Measurements from ENCODE around the gene CASP12. TPM values are rescaled to one million over a fixed set of nuclear protein-coding genes. Genes with fewer than 3 reads are reported as not detected.

The CASP12 gene
- total RNA-seq, 4 donors from 2014 or later = 0.64 to 1.1 (median 0.84) TPM; not detected in 1

DNA sequence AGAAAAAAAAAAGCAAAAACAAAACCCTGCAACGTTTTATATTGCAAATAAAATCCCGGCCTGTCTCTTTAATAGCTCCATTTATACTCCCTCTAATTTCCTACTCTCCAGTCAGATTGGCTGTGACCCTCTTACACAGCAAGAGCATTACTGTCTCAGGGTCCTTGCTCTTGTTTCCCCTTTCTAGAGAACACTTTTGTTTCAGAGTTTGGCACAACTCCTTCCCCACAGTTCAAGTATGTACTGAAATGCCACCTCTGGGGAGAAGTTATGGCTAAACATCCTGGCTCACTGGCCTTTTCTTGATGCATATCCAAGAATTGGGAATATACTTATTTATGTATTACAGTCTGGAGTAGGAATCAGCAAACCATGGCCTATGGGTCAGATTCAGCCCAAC is 2.6 kb downstream of the CASP12 start:
- DNase-seq (ENCODE audit: low spot score in 2 of 2) = no peak
- no peak overlapping the region for H3K4me3 ChIP-seq (ENCODE audit: low read depth, poor library complexity, severe bottlenecking)
- intact Hi-C loops (cut with DNase I; ENCODE audit: low total_unique reads) = no loop called here
- TF ChIP-seq, protein P1, sequence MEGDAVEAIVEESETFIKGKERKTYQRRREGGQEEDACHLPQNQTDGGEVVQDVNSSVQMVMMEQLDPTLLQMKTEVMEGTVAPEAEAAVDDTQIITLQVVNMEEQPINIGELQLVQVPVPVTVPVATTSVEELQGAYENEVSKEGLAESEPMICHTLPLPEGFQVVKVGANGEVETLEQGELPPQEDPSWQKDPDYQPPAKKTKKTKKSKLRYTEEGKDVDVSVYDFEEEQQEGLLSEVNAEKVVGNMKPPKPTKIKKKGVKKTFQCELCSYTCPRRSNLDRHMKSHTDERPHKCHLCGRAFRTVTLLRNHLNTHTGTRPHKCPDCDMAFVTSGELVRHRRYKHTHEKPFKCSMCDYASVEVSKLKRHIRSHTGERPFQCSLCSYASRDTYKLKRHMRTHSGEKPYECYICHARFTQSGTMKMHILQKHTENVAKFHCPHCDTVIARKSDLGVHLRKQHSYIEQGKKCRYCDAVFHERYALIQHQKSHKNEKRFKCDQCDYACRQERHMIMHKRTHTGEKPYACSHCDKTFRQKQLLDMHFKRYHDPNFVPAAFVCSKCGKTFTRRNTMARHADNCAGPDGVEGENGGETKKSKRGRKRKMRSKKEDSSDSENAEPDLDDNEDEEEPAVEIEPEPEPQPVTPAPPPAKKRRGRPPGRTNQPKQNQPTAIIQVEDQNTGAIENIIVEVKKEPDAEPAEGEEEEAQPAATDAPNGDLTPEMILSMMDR (IDR thresholded peaks at IDR 0.05) = no peak
- TF ChIP-seq POLR2A (IDR thresholded peaks at IDR 0.05) = no peak
- WGBS, 2 donors = 48 to 57% methylated on average over 2 of the region's 2 CpGs

DNA sequence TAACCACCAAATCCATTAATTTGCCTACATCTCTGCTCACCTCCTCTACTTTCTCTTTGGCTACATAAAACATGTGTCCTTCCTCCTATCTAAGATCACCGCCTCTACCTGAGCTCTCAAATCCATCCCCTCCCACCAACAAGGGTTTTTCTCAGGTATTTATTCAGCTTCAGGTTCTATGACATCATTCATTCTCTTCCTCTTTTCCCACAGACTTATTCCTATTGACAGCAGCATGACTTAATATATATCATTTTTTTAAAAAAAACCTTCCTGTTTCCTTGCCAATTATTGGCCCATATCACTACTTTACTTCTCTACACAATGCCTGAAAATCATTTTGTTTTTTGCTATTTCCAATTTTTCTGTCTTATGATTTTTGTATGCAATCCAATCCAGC is 4.4 kb downstream of the CASP12 start:
- H3K4me3 ChIP-seq (ENCODE audit: low read depth, poor library complexity, severe bottlenecking) = no peak overlapping the region
- intact Hi-C loops (cut with DNase I; ENCODE audit: low total_unique reads) = no loop called here
- DNase-seq (ENCODE audit: low spot score in 2 of 2) = no peak
- TF ChIP-seq, protein P1 (IDR thresholded peaks at IDR 0.05) = no peak
- TF ChIP-seq POLR2A (IDR thresholded peaks at IDR 0.05) = no peak
- WGBS, 2 donors = 95 to 97% methylated on average over 1 of the region's 1 CpG

DNA sequence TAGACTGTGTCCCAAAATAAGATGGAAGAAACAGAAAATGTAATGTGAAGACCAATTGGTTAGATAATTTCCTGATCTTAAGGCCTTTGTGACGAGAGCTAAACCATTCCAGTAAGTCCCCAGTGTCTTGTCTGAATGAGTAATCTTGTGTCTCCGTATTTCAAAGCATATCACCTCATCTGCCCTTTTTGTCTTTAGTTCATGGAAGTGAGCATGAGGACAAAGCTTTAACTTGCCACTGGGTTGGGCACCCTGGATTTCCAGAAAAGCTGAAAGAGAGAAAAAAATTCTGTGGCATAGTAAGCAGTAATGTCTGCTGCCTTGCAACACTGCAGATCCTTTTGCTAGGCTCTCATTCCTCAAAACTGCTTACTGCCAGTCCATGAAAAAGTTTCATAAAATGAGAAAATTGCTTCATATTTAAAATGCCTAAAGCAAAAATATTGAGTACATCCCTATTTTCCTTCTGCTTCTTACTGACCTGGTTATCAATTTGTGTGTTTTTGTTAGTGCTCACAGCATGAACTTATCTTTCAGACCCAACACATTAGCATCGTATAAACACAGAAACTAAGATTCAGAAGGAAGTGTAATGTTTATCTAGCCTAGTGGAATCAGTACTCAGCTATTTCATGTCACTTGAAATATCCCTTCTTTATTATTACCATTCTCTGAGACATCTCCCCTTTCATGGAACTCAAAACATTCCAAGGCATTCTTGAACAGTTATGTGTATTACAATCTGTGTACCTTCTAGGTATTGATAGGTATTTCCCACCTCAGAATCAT is 5.3 kb downstream of the CASP12 start:
- H3K4me3 ChIP-seq (ENCODE audit: low read depth, poor library complexity, severe bottlenecking) = no peak overlapping the region
- DNase-seq (ENCODE audit: low spot score in 2 of 2) = no peak
- intact Hi-C loops (cut with DNase I; ENCODE audit: low total_unique reads) = no loop called here
- no peak for TF ChIP-seq POLR2A (IDR thresholded peaks at IDR 0.05)
- WGBS, 2 donors = 59 to 72% methylated on average over 3 of the region's 3 CpGs

DNA sequence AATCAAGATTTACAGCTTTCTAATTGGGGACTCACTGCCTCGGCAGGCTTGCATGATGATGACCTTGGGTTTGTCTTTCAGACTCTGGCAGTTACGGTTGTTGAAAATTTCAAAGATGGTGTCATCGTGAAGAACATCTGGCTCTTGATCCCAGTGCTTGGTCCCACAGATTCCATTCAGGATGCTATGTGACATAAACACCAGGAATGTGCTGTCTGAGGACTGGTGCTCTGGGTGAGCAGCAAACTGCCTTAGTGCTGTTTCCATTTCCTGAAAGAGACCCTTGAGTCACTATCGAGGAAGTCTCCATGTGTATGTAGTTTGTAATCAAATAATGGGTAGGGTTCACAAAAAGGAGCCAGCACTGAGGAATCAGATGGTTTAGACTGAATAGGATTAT is 7.1 kb downstream of the CASP12 start:
- TF ChIP-seq, protein P1 (IDR thresholded peaks at IDR 0.05) = no peak
- no peak for TF ChIP-seq POLR2A (IDR thresholded peaks at IDR 0.05)
- no peak for DNase-seq (ENCODE audit: low spot score in 2 of 2)
- intact Hi-C loops (cut with DNase I; ENCODE audit: low total_unique reads) = no loop called here
- WGBS, 2 donors = 83 to 88% methylated on average over 4 of the region's 4 CpGs
- H3K4me3 ChIP-seq (ENCODE audit: low read depth, poor library complexity, severe bottlenecking) = no peak overlapping the region

DNA sequence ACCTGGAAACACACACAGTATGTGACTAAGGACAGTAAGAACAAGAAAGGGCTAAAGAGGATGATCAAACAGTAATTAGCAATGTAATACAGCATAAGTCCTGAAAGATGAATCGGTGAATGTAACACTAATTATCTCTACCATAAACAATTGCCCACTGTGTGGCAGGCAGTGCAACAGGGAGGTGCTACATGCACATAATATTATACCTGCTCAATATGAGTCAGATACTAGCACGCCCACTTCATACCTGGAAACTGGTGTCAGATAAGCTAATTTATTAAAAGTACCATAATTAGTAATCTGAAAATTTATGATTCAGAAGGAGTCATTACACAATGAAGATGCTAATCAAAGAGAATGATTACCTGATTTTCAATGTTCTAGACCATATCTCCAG is 14.9 kb downstream of the CASP12 start:
- intact Hi-C loops (cut with DNase I; ENCODE audit: low total_unique reads) = no loop called here
- no peak overlapping the region for H3K4me3 ChIP-seq (ENCODE audit: low read depth, poor library complexity, severe bottlenecking)
- TF ChIP-seq, protein P1 (IDR thresholded peaks at IDR 0.05) = no peak
- TF ChIP-seq POLR2A (IDR thresholded peaks at IDR 0.05) = no peak
- DNase-seq (ENCODE audit: low spot score in 2 of 2) = no peak
- 66 to 79% methylated on average over 2 of the region's 2 CpGs for WGBS, 2 donors

DNA sequence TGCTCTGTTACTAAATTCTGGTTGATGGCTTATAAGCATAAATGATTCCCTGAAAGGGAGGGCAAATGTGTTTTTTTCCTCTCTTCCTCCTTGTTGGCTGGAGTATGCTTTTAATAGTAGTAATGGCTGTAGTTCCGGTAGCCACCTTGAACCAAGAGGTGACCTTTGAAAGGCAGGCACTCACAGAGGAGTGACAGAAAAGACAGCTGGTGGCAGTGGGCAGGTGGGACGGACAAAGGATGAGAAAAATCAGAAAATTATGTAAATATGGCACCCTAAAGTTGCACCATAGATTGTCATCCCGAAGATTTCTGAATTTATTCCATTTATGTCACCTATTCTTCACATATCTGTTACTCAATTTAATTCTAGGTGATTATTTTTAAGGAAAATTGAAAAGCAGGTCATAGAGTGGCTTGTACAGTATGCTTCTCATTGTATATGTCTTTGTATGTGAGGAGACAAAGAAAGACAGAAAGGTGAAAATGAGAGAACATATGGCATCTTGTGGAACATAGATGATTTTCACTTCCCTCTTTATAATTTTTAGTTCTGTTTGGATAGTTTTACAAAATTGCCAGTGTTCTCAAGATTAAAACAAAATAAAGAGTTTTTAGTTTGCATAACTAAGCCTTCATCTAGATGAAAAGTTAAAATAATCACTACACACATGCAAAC is 17.0 kb downstream of the CASP12 start:
- no peak overlapping the region for H3K4me3 ChIP-seq (ENCODE audit: low read depth, poor library complexity, severe bottlenecking)
- DNase-seq (ENCODE audit: low spot score in 2 of 2) = no peak
- intact Hi-C loops (cut with DNase I; ENCODE audit: low total_unique reads) = no loop called here
- WGBS, 2 donors = 95 to 99% methylated on average over 3 of the region's 3 CpGs
- TF ChIP-seq POLR2A (IDR thresholded peaks at IDR 0.05) = no peak
- TF ChIP-seq, protein P1 (IDR thresholded peaks at IDR 0.05) = no peak
